Measurements from ENCODE around the gene KCNRG. TPM values are rescaled to one million over a fixed set of nuclear protein-coding genes. Genes with fewer than 3 reads are reported as not detected.
"Not testable (repeated sequence)": the region's sequence is repeated elsewhere in the genome, so short reads cannot be mapped to it uniquely, and the experiment has no call there.

The KCNRG gene
- total RNA-seq, 1 experiment from 2014 or later: 2.6 TPM

DNA sequence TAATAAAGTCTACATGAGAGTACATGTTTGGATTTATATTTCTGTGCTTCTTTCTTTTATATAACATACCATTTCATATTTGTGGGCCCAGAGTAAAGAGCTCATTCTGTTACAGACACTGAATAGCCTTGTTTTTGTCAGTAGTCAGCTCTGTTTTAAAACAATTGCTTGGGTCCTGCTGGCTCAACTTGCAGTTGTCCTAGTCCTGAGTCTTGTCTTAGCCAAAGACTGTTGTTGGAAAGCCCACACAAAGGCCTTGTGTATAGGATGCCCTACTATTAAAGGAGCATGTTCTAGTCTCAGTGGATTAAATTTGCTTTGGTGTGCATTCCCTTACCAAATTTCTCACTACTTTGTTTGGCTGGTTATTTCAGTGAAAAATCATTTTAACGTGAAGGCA is 3.8 kb upstream of the KCNRG start:
- no peak for DNase-seq (ENCODE audit: low read depth)

DNA sequence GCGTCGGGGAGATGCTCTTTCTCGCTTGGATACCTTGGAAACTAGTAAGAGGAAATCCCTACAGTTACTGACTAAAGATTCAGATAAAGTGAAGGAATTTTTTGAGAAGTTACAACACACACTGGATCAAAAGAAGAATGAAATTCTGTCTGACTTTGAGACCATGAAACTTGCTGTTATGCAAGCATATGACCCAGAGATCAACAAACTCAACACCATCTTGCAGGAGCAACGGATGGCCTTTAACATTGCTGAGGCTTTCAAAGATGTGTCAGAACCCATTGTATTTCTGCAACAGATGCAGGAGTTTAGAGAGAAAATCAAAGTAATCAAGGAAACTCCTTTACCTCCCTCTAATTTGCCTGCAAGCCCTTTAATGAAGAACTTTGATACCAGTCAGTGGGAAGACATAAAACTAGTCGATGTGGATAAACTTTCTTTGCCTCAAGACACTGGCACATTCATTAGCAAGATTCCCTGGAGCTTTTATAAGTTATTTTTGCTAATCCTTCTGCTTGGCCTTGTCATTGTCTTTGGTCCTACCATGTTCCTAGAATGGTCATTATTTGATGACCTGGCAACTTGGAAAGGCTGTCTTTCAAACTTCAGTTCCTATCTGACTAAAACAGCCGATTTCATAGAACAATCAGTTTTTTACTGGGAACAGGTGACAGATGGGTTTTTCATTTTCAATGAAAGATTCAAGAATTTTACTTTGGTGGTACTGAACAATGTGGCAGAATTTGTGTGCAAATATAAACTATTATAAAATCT is 2.7 kb upstream of the KCNRG start:
- DNase-seq (ENCODE audit: low read depth): no peak

DNA sequence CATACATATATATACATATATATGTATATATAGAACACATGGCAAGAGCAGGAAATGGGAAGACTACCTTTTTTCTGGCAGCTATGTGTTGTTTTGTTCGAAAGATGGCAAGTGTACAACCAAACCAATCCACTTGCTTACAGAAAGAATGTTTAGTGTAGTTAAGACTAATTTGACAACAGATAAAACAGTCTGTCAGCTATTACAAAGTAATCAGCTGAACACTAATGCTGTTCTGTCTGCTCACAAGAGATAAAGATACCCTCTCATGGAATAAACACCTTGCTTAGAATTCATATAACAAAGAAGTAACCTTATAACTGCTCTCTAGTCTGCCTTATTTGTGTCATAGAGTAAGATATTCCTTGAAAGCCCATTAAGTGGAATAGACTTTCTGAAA is 858 bp upstream of the KCNRG start:
- DNase-seq (ENCODE audit: low read depth): no peak

DNA sequence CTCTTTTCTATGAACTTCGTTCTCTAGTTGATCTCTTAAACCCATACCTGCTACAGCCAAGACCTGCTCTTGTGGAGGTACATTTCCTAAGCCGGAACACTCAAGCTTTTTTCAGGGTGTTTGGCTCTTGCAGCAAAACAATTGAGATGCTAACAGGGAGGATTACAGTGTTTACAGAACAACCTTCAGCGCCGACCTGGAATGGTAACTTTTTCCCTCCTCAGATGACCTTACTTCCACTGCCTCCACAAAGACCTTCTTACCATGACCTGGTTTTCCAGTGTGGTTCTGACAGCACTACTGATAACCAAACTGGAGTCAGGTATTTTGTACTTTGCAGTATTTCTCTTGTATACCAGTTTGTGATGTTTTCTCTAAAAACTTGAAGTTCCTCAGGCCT is 506 bp downstream of the KCNRG start:
- DNase-seq (ENCODE audit: low read depth): no peak

DNA sequence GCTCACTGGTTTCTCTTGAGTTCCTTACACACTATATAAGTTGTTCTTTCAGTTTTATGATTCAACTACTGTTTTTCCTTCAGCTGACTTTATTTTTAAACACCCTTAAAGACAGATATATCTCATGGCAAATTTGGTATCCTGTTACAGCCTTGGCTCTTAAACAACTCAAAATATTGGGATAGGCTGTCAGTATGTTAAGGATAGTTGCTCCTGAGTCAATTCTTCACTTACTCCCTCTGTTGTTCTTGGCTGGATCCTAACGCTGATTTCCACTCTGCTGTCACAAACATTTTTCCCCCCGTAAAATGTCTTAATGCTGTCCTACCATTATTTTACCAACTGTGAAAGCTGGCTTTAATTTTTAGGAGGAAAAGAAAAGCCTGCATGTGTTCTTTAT is 1.2 kb downstream of the KCNRG start:
- DNase-seq (ENCODE audit: low read depth): peak; percentile 14

DNA sequence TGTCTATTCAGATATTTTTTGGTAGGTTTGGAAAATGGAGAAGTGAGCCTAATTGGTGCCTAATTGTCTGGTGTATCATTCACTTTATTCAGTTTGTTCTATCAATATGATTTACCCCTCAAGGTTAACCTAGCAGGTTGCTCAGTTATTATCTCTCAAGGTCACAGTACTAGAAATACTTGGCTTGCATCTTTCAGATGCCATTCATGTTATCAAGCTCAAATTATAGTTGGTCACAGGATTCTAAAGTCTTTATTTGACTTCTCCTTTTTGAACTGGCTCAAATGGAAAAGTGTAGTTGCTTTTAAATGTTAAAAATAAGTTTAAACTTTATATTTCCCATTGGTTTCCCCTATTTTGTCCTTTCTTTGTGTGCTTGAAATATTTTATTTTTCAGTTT is 2.6 kb downstream of the KCNRG start:
- no peak for DNase-seq (ENCODE audit: low read depth)

DNA sequence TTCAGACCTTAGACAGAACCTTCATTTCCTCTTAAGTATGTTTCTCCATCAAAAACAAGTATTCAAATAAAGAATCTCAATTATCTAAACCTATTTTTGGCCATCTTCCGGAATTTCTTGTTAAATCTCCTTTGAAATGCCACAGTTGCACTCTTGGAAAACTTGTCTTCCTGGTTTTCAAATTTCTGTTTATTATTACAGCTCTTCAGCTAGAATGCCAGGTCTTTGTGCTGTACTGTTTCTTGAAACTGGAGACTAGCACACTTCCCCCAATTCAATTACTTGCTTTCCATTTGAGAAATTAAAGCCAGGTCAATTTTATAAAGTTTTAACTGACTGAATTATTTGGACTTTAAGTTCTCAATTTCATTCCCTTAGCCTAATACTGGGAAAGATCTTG is 10.2 kb downstream of the KCNRG start:
- DNase-seq (ENCODE audit: low read depth): no peak

DNA sequence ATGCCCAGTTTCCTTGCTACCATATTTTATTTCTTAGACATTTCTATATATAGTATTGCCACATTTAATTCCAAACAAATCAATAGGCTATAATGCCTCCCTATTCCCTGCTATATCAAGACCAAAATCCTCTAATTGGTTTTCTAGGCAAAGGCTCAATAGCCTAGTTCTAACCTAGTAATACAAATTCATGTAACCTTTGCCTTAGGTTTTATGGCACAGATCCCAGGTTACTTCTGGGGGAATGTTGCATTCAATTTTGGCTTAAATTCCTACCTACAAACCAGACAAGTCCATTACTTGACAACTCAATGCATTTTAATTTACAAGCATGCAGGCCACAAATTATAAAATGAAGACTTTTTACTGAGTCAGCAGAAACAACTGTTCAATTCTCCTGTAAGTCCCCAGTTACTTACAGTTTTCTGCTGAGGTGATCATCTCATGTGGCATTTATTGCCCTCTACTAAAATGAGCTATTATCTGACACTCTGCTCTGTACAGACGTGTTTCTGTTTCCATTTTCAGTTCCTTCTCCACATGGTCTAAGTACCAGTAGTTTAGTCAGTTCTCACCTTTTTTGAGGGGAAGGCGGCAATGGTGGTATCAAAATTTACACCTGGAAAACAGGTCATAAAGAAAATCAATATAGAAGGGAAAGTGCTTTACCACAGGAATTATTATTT is 11.7 kb downstream of the KCNRG start:
- no peak for DNase-seq (ENCODE audit: low read depth)

DNA sequence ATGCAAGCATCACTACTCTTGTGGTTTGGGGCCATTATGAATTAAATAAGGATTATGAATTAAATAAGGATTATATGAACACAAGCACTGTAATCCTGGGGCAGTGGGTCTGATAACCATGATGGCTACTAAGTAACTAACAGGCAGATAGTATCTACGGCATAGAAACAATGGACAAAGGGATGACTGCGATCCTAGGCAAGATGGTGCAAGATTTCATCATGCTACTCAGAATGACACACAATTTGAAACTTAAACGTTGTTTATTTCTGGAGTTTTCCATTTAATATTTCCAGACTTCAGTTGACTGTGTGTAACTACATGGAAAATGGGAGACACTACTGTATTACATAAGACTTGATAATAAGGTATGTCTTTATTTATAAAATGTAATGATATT is 15.1 kb downstream of the KCNRG start:
- DNase-seq (ENCODE audit: low read depth): no peak

DNA sequence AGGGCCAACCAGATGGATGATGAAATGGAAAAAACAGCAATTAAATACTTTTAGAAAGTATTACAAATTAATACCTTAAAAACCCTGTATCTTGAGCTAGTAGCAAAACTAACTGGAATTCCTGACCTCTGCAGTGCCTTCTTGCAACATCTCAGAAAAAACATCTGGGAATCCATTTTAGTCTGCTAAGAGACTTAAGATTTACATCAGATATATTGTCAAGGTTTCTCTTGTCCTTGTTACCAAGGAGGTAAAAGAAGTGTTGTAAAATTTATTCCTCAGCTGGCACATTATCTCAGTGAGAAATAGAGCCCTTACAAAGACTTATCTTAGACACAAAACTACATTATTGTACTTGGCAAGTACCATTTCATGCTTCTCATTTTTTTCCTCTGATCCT is 18.5 kb downstream of the KCNRG start:
- no peak for DNase-seq (ENCODE audit: low read depth)

DNA sequence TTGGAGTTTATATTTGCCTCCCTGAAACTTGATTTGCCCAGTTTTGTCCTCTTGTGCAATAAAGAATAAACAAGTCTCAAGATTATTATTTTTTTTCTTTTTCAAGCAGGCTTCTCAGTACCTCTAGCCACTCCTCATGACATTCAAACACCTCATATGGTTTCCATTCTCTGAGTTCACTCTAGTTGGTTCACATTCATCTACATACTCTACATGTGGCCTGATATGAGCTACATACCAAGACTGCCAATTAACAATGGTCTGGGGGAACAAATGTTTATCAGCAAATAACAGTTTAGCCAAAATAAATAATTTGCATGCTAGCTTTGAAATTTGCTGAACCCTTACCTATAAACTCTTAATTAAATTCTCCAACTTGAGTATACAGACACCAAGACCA is 22.5 kb downstream of the KCNRG start:
- DNase-seq (ENCODE audit: low read depth): no peak

DNA sequence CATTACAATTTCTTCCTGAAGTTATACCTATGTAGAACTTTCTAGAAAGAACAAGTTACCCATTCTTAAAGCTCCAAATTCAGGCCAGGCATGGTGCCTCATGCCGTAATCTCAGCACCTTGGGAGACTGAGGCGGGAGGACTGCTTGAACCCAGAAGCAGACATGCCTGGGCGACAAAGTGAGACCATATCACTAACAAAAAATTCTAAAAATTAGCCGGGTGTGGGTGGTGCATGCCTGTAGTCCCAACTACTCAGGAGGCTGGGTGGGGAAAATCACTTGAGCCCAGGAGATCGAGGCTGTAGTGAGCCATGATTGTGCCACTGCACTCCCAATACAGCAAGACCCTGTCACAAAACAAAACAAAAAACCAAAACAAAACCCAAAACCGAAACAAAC is 23.0 kb downstream of the KCNRG start:
- no peak for DNase-seq (ENCODE audit: low read depth)

DNA sequence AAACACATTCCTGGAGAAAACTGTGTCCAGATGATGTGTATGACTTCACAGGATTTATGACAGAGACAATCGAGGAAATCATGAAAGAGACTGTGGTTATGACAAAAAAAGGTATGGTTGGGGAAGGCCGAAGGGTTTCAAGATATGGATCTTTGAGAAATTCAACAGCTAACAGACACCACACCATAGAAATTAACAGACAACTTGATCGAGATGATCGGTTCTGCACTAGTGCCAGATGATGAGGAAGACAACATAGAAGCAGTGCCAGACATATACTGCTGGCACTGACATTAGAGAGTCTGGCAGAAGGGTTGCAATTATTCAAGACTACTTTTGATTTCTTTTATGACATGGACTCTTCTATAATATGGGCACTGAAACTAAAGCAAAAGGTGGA is 37.2 kb downstream of the KCNRG start:
- DNase-seq (ENCODE audit: low read depth): no peak

DNA sequence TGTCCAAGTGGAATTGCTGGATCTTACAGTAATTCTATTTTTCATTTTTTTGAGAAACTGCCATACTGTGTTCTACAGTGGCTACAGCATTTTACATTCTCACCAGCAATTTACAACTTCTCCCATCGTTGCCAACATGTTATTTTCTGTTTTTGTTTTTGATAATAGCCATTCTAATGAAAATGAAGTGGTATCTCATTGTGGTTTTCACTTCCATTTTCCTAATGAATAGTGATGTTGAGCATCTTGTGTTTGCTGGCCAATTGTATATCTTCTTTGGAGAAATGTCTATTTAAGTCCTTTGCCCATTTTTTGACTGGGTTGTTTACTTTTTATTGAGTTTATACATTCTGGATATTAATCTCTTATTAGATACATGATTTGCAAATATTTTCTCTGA is 38.6 kb downstream of the KCNRG start:
- no peak for DNase-seq (ENCODE audit: low read depth)

DNA sequence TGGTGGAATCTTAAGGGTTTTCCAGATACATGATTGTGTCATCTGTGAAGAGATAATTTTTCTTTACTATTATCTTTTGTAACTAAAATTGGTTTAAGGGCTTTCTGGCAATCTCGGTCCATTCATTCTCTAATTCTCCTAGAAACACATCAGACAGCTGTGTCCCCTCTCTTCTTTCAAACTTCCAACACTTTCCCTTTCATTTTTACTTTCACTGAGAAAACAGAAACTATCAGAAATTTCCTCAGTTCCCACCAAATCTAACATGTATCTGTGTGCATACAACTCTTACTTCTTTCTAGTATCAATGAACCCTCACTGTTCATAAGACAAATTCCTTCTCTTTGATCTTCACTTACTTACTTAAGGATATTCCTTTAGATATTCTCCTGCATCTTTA is 40.2 kb downstream of the KCNRG start:
- no peak for DNase-seq (ENCODE audit: low read depth)

DNA sequence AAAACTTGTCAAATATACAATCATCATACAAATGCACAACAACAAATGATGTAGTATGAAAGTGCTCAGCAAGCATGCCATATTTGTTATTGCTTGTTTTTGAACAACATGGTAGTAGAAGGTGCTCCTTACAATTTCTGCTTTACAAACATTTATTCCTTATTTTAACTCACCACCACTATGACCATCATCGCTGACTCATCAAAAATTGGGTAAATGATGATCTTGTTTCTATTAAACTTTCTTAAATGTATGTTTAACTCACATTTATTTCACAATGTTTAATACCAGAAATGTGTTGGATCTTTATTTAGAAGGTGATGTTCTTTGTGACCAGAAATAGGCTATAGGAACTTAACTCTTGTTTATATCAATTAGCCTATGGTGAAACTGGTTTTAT is 45.5 kb downstream of the KCNRG start:
- no peak for DNase-seq (ENCODE audit: low read depth)

DNA sequence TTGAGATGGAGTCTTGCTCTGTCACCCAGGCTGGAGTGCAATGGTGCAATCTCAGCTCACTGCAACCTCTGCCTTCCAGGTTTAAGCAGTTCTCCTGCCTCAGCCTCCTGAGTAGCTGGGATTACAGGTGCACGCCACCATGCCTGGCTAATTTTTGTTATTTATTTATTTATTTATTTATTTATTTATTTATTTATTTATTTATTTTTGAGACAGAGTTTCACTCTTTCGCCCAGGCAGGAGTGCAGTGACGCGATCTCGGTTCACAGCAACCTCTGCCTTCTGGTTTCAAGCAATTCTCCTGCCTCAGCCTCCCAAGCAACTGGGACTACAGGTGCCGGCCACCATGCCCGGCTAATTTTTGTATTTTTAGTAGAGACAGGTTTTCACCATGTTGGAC is 47.1 kb downstream of the KCNRG start:
- not testable (repeated sequence) for DNase-seq (ENCODE audit: low read depth)

DNA sequence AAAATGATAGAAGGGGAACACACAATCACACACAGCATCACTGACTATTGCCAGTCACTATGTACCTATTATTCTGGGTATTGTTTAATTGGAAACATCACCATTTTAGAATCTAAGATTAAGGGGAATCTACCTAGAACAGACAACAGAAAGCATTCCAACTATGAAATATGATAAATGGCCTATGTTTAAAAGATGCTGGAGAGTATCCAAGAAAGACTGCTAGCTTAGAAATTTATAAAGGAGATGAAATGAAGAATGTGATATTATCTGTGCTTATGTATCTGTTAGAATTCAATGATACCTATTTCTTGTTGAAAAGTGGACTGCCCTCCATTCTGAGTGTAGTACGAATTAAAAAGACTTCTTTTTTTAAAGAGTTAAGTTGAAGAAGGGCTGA is 50.5 kb downstream of the KCNRG start:
- no peak for DNase-seq (ENCODE audit: low read depth)

DNA sequence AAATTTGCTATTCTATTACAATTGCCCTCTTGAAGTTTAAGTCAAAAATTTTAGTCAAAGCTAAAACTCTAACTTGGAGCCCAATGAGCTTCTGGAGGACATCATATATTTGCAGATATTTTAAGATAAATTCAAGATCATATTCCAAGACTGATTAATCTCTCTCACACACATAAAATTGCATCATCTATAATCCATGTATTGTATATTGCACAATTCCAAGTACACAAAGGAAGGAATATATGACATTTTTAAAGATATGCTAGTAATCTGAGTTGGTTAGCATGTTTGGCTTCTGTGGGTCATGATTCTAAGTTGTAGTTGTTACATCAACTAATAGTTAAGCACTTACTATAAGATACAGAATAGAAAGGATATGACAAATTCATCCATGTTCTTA is 53.3 kb downstream of the KCNRG start:
- no peak for DNase-seq (ENCODE audit: low read depth)

DNA sequence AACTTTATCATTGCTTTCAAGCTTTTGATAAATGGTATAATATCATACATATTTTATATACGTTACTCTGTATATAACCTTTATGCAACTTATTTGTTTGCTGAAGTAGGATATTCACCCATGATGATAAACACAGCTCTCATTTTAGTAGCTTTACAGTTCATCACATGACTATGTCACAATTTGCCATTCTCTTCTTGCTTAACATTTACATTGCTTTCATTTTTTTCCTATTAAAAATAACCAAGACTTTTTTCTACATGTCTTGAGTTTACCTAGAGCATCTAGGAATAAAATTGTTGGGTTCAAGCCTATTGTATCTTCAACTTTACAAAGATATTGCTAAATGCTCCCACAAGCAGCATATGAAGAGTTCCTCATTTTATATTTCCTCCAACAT is 54.0 kb downstream of the KCNRG start:
- no peak for DNase-seq (ENCODE audit: low read depth)

DNA sequence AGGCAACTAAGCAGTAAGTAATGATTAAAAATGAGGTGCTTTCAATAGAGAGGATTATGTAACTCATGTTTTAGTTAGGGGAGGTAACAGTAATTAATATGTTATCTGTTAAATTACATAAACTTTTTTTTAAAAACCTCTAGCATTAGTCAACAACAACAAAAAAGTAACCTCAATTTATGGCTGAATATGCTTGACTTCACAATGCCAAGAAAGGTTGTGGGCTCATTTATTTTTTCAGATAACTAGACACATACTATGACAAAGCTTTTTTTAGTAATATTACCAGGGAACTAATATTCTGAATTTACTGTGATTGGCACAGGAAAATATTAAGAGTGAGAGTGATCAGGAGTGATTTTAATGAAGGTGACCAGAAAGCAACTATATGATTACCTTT is 54.9 kb downstream of the KCNRG start:
- no peak for DNase-seq (ENCODE audit: low read depth)

Measured in LHCN-M2 (cell line).